Stomach smooth muscle (tissue), 2 donors: Measurements from ENCODE around the gene RASL12.
A peak's percentile ranks its signal among the peaks of the same experiment; 100 is the strongest.
"Not testable (repeated sequence)": the region's sequence is repeated elsewhere in the genome, so short reads cannot be mapped to it uniquely, and the experiment has no call there.

Experiments used
- H3K27ac ChIP-seq: one replicate; pipeline ENCODE4 v1.7.0; 2013; ENCODE audit warnings: mild to moderate bottlenecking, low read length, inconsistent platforms
- H3K27me3 ChIP-seq, 2 donors: one replicate each; pipeline ENCODE4 v1.7.0; 2013; ENCODE audit warnings: low read length in 2 of 2; ENCODE audit not compliant: insufficient read depth in 2 of 2, control insufficient read depth in 1 of 2
- H3K36me3 ChIP-seq, 2 donors: one replicate each; pipeline ENCODE4 v1.7.0; 2013; ENCODE audit warnings: low read length in 2 of 2; ENCODE audit not compliant: control insufficient read depth in 2 of 2, insufficient read depth in 2 of 2
- H3K4me1 ChIP-seq: one replicate; pipeline ENCODE4 v1.7.0; 2013; ENCODE audit warnings: low read length; ENCODE audit not compliant: control insufficient read depth, insufficient read depth
- H3K4me3 ChIP-seq, 2 donors: one replicate each; pipeline ENCODE4 v1.7.0; 2013; ENCODE audit warnings: low read length in 2 of 2
- H3K9ac ChIP-seq, 2 donors: one replicate each; pipeline ENCODE4 v1.7.0; 2013; ENCODE audit warnings: low read length in 2 of 2, mild to moderate bottlenecking in 1 of 2
- H3K9me3 ChIP-seq, 2 donors: one replicate each; pipeline ENCODE4 v1.7.0; 2013; ENCODE audit warnings: low read length in 2 of 2; ENCODE audit not compliant: control insufficient read depth in 2 of 2
- donor health status: healthy.
- donor health status: Pancreatic carcinoma.

RASL12 gene

DNA sequence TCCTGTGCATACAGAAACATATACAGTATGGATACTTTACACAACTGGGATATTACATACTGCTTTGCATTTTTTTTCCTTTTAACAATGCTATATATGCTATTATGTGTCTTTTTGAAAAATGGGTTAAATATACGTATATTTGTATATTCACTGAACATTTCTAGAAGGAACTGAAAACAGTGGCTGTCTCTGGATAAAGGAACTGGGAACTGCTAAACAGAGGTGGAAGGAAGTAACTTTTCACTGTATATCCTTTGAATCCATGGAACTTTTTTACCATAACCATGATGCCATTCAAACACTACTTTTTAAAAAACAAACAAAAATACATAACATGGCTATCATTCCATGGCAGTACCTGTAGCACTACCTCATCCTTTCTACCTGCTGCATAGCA is 40.2 kb downstream of the RASL12 start:
- Histone ChIP-seq H3K36me3 (peaks cover 3 to 12% of the 10 kb centered on the region in 2 donors), H3K4me1 (peaks cover 8% of the 10 kb centered on the region), H3K27ac (no peak overlapping the region), H3K27me3 (no peaks in the 10 kb centered on the region), H3K9ac (no peak overlapping the region), H3K9me3 (no peaks in the 10 kb centered on the region), H3K4me3 (peak overlapping the region; percentile 38 to 88)

DNA sequence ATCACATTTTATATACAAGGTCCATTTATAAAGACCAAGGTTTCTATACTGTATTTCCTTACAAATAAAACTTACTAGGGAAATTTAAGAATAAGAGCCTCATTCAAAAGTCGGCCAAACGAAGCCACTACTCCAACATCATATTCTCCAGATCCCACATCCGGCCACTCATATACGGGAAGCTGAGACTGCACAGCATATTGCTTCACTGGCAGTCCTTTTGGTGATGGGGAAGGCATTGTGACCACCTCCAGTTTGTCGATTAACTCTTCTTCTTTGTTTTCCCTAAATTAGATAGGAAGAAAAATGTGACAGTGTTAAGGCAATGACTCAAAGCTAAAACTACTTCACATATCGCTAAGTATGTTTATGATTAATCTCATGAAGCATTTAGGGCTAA is 41.0 kb downstream of the RASL12 start:
- Histone ChIP-seq H3K4me3 (no peak overlapping the region), H3K9ac (no peak overlapping the region), H3K4me1 (peaks cover 8% of the 10 kb centered on the region), H3K9me3 (no peaks in the 10 kb centered on the region), H3K27ac (no peak overlapping the region), H3K36me3 (peaks cover 3 to 12% of the 10 kb centered on the region in 2 donors), H3K27me3 (no peaks in the 10 kb centered on the region)

DNA sequence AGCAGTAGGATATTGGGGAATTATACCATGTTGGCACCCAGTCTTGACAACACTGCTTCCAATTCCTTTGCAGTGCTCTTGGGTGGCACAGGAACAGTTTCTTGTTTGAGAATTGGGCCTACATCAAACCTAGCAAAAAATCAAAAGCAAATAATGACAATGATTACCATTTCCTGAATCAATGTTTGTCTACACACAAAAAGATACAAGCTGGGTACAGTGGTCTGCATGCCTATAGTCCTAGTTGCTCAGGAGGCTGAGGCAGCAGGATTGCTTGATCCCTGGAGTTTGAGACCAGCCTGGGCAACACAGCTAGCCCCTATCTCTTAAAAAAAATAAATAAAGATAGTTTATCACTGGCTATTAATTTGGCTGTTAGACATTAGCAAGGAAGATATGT is 46.3 kb downstream of the RASL12 start:
- Histone ChIP-seq H3K27ac (no peak overlapping the region), H3K9me3 (no peaks in the 10 kb centered on the region), H3K36me3 (peaks cover 22 to 23% of the 10 kb centered on the region in 2 donors), H3K27me3 (no peaks in the 10 kb centered on the region), H3K4me3 (no peak overlapping the region), H3K4me1 (no peaks in the 10 kb centered on the region), H3K9ac (no peak overlapping the region)

DNA sequence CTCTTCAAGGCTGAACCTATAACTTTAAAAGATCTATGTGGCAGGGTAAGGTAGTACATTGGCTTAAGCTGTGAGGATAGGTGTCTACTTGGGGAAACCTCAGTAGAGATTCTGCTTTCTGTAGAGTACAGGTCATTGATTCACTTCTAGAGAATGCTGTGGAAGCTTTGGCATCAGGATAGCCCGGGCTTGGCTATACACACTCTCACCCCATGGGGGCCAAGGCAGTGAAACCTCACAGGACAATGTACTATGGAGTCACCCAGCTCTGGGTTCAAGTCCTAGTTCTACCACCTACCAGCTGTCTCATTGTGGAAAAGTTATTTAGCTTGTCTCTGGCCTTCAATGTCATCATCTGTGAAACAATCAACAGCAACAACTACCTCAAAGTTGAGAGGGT is 47.4 kb downstream of the RASL12 start:
- no peaks in the 10 kb centered on the region for H3K4me1 ChIP-seq
- H3K9me3 ChIP-seq, result no peaks in the 10 kb centered on the region
- H3K9ac ChIP-seq, result no peak overlapping the region
- H3K36me3 ChIP-seq, result peaks cover 20 to 30% of the 10 kb centered on the region in 2 donors
- no peak overlapping the region for H3K4me3 ChIP-seq
- H3K27ac ChIP-seq, result no peak overlapping the region
- no peaks in the 10 kb centered on the region for H3K27me3 ChIP-seq

DNA sequence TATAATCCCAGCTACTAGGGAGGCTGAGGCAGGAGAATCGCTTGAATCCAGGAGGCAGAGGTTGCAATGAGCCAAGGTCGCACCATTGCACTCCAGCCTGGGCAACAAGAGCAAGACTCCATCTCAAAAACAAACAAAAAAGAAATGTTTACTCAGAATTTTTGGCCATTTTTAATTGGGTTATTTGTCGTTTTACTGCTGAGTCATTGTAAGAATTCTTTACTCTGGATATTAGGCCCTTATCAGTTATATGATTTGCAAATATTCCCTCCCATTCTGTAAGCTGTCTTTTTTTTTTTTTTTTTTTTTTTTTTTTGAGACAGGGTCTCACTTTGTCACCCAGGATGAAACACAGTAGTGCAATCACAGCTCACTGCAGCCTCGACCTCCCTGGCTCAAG is 56.6 kb downstream of the RASL12 start:
- not testable (repeated sequence) for H3K9ac ChIP-seq, H3K9me3 ChIP-seq, H3K27me3 ChIP-seq, H3K27ac ChIP-seq, H3K4me1 ChIP-seq, H3K4me3 ChIP-seq
- peaks cover 24 to 34% of the 10 kb centered on the region in 2 donors for H3K36me3 ChIP-seq

DNA sequence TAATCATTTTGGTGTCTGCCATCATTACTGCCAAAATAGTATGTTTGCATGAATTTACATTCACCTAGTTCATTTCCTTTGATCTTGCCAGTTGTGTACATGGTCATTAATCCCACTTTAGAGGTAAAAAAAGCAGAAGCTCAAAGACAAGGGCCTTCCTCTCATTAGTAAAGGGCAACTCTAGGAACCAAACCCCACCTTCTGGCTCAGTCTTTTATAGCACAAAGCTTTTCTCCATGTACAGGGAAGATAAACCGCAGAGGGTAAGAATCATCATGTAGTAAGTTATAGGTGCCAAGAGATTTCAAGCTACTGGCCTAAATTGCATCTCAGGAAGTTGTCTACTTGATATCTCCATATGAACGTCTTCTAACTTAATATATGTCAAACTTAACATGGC is 58.8 kb downstream of the RASL12 start:
- H3K9me3 ChIP-seq, result peaks cover 0 to 4% of the 10 kb centered on the region in 2 donors
- H3K4me1 ChIP-seq, result no peaks in the 10 kb centered on the region
- no peak overlapping the region for H3K27ac ChIP-seq
- no peaks in the 10 kb centered on the region for H3K27me3 ChIP-seq
- no peak overlapping the region for H3K9ac ChIP-seq
- peaks cover 18 to 33% of the 10 kb centered on the region in 2 donors for H3K36me3 ChIP-seq
- H3K4me3 ChIP-seq, result no peak overlapping the region

DNA sequence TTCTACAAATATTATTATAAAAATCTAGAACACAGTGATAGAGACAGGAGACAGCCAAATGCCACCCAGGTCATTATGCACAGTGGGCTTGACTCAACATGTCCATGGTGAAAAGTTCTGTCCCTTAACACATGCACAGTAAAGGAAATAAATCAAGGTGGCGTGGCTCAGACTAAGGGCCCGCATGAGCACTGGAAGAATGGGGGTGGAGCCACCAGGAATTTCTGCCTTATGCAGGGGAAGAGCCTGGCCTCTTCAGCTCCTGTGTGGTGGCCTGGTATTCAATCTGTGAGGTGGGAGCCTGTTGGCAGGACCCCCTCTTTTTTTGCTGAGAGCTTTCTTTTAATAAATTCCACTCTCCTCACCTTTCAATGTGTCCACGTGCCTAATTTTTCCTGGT is 60.9 kb downstream of the RASL12 start:
- no peaks in the 10 kb centered on the region for H3K4me1 ChIP-seq
- H3K9ac ChIP-seq, result no peak overlapping the region
- H3K4me3 ChIP-seq, result no peak overlapping the region
- H3K36me3 ChIP-seq, result peaks cover 12 to 24% of the 10 kb centered on the region in 2 donors
- H3K27me3 ChIP-seq, result no peaks in the 10 kb centered on the region
- no peak overlapping the region for H3K27ac ChIP-seq
- H3K9me3 ChIP-seq, result no peaks in the 10 kb centered on the region

DNA sequence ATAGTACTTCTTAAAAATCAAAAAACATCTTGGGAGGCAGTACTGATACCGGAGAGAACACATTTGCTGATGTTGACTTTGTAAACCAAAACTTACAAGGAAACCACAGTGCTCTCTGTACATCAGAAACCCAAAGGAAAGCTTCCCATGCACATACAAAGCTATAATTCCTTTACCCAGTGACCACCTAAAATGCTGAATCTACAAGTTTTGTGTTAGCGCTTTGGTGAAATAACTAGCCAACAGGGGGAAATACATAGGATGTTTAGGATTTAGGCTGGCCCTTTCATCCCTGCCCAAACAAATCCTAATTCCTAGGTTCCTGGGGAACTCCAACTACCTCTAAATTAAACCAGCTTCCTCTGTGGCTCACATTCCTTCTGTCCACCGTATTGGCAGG is 62.8 kb downstream of the RASL12 start:
- Histone ChIP-seq H3K4me3 (no peak overlapping the region), H3K9me3 (no peaks in the 10 kb centered on the region), H3K27me3 (no peaks in the 10 kb centered on the region), H3K4me1 (no peaks in the 10 kb centered on the region), H3K9ac (no peak overlapping the region), H3K27ac (no peak overlapping the region), H3K36me3 (peaks cover 10 to 17% of the 10 kb centered on the region in 2 donors)
